NK-92 (cell line): Measurements from ENCODE around the gene NOX5.

ENCODE experiments used
- DNase-seq: peaks from one replicate; lab custom pipeline; 2025; ENCODE audit not compliant: unreplicated experiment; lab: John Stamatoyannopoulos, UW

Gene NOX5

GRCh38 chr15:69016021-69016595, 1.6 kb downstream of the NOX5 start:
- DNase-seq = no peak

- no peak for DNase-seq
Measured at GRCh38 chr15:69017978-69018377, 3.5 kb downstream of the NOX5 start.

GRCh38 chr15:69018951-69019350, 4.5 kb downstream of the NOX5 start:
- no peak for DNase-seq

- DNase-seq = no peak
Measured at GRCh38 chr15:69021895-69022294, 7.4 kb downstream of the NOX5 start.

GRCh38 chr15:69025320-69025719, 10.8 kb downstream of the NOX5 start:
- DNase-seq = no peak

- DNase-seq = no peak
Measured at GRCh38 chr15:69026355-69026754, 11.9 kb downstream of the NOX5 start.

GRCh38 chr15:69027976-69028518, 13.6 kb downstream of the NOX5 start:
- no peak for DNase-seq

GRCh38 chr15:69031013-69032001, 16.8 kb downstream of the NOX5 start:
- no peak for DNase-seq

GRCh38 chr15:69032031-69032430, 17.5 kb downstream of the NOX5 start:
- no peak for DNase-seq

- DNase-seq = no peak
Measured at GRCh38 chr15:69032703-69033373, 18.3 kb downstream of the NOX5 start.

- no peak for DNase-seq
Measured at GRCh38 chr15:69034352-69034751, 19.9 kb downstream of the NOX5 start.

- no peak for DNase-seq
Measured at GRCh38 chr15:69035205-69035917, 20.9 kb downstream of the NOX5 start.

GRCh38 chr15:69035918-69036258, 21.4 kb downstream of the NOX5 start:
- DNase-seq = no peak

- DNase-seq = no peak
Measured at GRCh38 chr15:69036826-69037225, 22.3 kb downstream of the NOX5 start.

GRCh38 chr15:69037482-69037881, 23.0 kb downstream of the NOX5 start:
- DNase-seq = no peak

- no peak for DNase-seq
Measured at GRCh38 chr15:69037977-69038376, 23.5 kb downstream of the NOX5 start.

- DNase-seq = no peak
Measured at GRCh38 chr15:69038508-69038907, 24.0 kb downstream of the NOX5 start.

GRCh38 chr15:69039516-69040225, 25.2 kb downstream of the NOX5 start:
- no peak for DNase-seq

GRCh38 chr15:69042531-69042930, 28.0 kb downstream of the NOX5 start:
- DNase-seq = no peak

- no peak for DNase-seq
Measured at GRCh38 chr15:69045802-69046201, 31.3 kb downstream of the NOX5 start.
